Right hindlimb (tissue), 1 donor: Measurements from ENCODE around the gene TOR1A.

Source experiments
- DNase-seq: peaks from one replicate; pipeline ENCODE4 v3.0.0-alpha.2; 2018

TOR1A gene

GRCh38 chr9:129823935-129824601 is at the start of gene TOR1A:
TOR1A (minus strand) TSS chr9:129824136; CDS start chr9:129824085, 51 bp downstream.
- peak; percentile 96 for DNase-seq

- no peak for DNase-seq
Measured at GRCh38 chr9:129871046-129871445, 47.1 kb upstream of the TOR1A start.

- DNase-seq = no peak
Measured at GRCh38 chr9:129869585-129870501, 45.9 kb upstream of the TOR1A start.

GRCh38 chr9:129868872-129869486 is 45.0 kb upstream of the TOR1A start:
- no peak for DNase-seq

GRCh38 chr9:129868023-129868871 is 44.3 kb upstream of the TOR1A start:
- no peak for DNase-seq

GRCh38 chr9:129867136-129868022 is 43.4 kb upstream of the TOR1A start:
- DNase-seq = no peak

GRCh38 chr9:129866394-129867135 is 42.6 kb upstream of the TOR1A start:
- DNase-seq = no peak

- no peak for DNase-seq
Measured at GRCh38 chr9:129865668-129866320, 41.9 kb upstream of the TOR1A start.

- no peak for DNase-seq
Measured at GRCh38 chr9:129864991-129865647, 41.2 kb upstream of the TOR1A start.

GRCh38 chr9:129863059-129863690 is 39.2 kb upstream of the TOR1A start:
- DNase-seq = no peak

- DNase-seq = no peak
Measured at GRCh38 chr9:129861447-129861827, 37.5 kb upstream of the TOR1A start.

- DNase-seq = no peak
Measured at GRCh38 chr9:129860653-129861446, 36.9 kb upstream of the TOR1A start.

GRCh38 chr9:129858167-129858962 is 34.4 kb upstream of the TOR1A start:
- no peak for DNase-seq

GRCh38 chr9:129857207-129857606 is 33.3 kb upstream of the TOR1A start:
- no peak for DNase-seq

- no peak for DNase-seq
Measured at GRCh38 chr9:129854588-129855110, 30.7 kb upstream of the TOR1A start.

- DNase-seq = no peak
Measured at GRCh38 chr9:129853614-129854013, 29.7 kb upstream of the TOR1A start.

GRCh38 chr9:129852579-129852978 is 28.6 kb upstream of the TOR1A start:
- DNase-seq = no peak
